Sigmoid colon (tissue), 4 donors: ENCODE results near the gene PDZD4.

Source experiments
- CTCF ChIP-seq, 4 experiments: fragments of 450-650 bp in 3 of 4; fragments of 200-600 bp in 1 of 4; IDR thresholded peaks; one replicate each; pipeline ENCODE4 v1.5.1; 2016 to 2019; ENCODE audit warnings: antibody characterized with exemption in 4 of 4, mild to moderate bottlenecking in 3 of 4, moderate library complexity in 2 of 4
- EP300 ChIP-seq, 4 donors: sonication (generic); formaldehyde crosslinking; IDR thresholded peaks; one replicate each; pipeline ENCODE4 v1.6.1; 2017; ENCODE audit warnings: antibody characterized with exemption in 4 of 4
- POLR2AphosphoS5 ChIP-seq, 4 donors: sonication (generic); formaldehyde crosslinking; IDR thresholded peaks; one replicate each; pipeline ENCODE4 v1.6.1; 2017; ENCODE audit warnings: antibody characterized with exemption in 4 of 4

GRCh38 chrX:153765138-153766079 is 64.9 kb downstream of the PDZD4 start:
- TF ChIP-seq CTCF (IDR thresholded peaks at IDR 0.05) (no peak), EP300 (IDR thresholded peaks at IDR 0.05) (no peak), POLR2AphosphoS5 (IDR thresholded peaks at IDR 0.05) (peak in 1 of 4 donors; percentile 39)
